CD14-positive monocyte (primary cell): Measurements from ENCODE around the gene MLLT3. TPM values are rescaled to one million over a fixed set of nuclear protein-coding genes. Genes with fewer than 3 reads are reported as not detected.

ENCODE experiments used
- DNase-seq, 3 donors: peaks; one replicate each; pipeline ENCODE4 v3.0.0-alpha.2; 2011 to 2022
- H2AFZ ChIP-seq: 2 replicates; pipeline ENCODE4 v1.6.0; 2012; ENCODE audit warnings: mild to moderate bottlenecking, low read depth, low read length, inconsistent platforms; ENCODE audit not compliant: insufficient read depth, poor library complexity, severe bottlenecking
- H3K27ac ChIP-seq, 2 donors: 1 replicate in 1 of 2; 2 replicates in 1 of 2; pipeline ENCODE4 v1.5.1; 2012 to 2013; ENCODE audit warnings: low read length in 2 of 2, control low read depth in 1 of 2, inconsistent platforms in 1 of 2, low read depth in 1 of 2, mild to moderate bottlenecking in 1 of 2
- H3K27me3 ChIP-seq, 2 donors: one replicate each; pipeline versions ENCODE4 v1.6.0 to v1.6.1; 2011 to 2013; ENCODE audit warnings: low read length in 2 of 2; ENCODE audit not compliant: control insufficient read depth in 2 of 2, insufficient read depth in 2 of 2
- H3K36me3 ChIP-seq, 2 donors: replicated peaks in 1 of 2; 1 replicate in 1 of 2; 2 replicates in 1 of 2; pipeline versions ENCODE4 v1.5.1 to v1.6.1; 2012 to 2013; ENCODE audit warnings: low read length in 2 of 2, control low read depth in 1 of 2, inconsistent platforms in 1 of 2, mild to moderate bottlenecking in 1 of 2; ENCODE audit not compliant: insufficient read depth in 2 of 2, control insufficient read depth in 1 of 2
- H3K4me1 ChIP-seq, 2 donors: 1 replicate in 1 of 2; 2 replicates in 1 of 2; pipeline versions ENCODE4 v1.5.1 to v1.6.1; 2012 to 2013; ENCODE audit warnings: low read length in 2 of 2, control low read depth in 1 of 2, inconsistent platforms in 1 of 2, mild to moderate bottlenecking in 1 of 2, moderate library complexity in 1 of 2; ENCODE audit not compliant: insufficient read depth in 2 of 2, control insufficient read depth in 1 of 2
- H3K4me2 ChIP-seq: replicated peaks from 2 replicates; pipeline ENCODE3; 2012; ENCODE audit warnings: low read length, moderate library complexity, mild to moderate bottlenecking; ENCODE audit not compliant: poor library complexity, severe bottlenecking; ENCODE audit errors: extremely low read depth
- H3K4me3 ChIP-seq, 3 experiments: fragments of 200-600 bp in 1 of 3; sonication (generic) in 1 of 3; replicated peaks in 1 of 3; 1 replicate in 2 of 3; 2 replicates in 1 of 3; pipeline ENCODE4 v1.5.1; 2011 to 2013; ENCODE audit warnings: low read length in 3 of 3, mild to moderate bottlenecking in 3 of 3, control low read depth in 2 of 3, low read depth in 2 of 3, inconsistent platforms in 1 of 3, moderate library complexity in 1 of 3
- H3K79me2 ChIP-seq: 2 replicates; pipeline ENCODE4 v1.6.0; 2012; ENCODE audit warnings: mild to moderate bottlenecking, control low read depth, inconsistent platforms, low read length, moderate library complexity; ENCODE audit not compliant: insufficient read depth
- H3K9ac ChIP-seq: 2 replicates; pipeline ENCODE4 v1.6.0; 2017; ENCODE audit warnings: low read length, mild to moderate bottlenecking; ENCODE audit not compliant: insufficient read depth, poor library complexity, severe bottlenecking
- H3K9me3 ChIP-seq, 2 donors: replicated peaks in 1 of 2; 1 replicate in 1 of 2; 2 replicates in 1 of 2; pipeline versions ENCODE4 v1.5.1 to v1.6.1; 2012 to 2013; ENCODE audit warnings: low read length in 2 of 2, control low read depth in 1 of 2; ENCODE audit not compliant: control insufficient read depth in 1 of 2, insufficient read depth in 1 of 2
- H4K20me1 ChIP-seq: 2 replicates; pipeline ENCODE4 v1.6.0; 2012; ENCODE audit warnings: mild to moderate bottlenecking, low read length, control low read depth, moderate library complexity; ENCODE audit not compliant: insufficient read depth
- H3K27ac Mint-ChIP-seq, 7 donors: one replicate each; pipeline ENCODE4 v1.8.0; 2020; ENCODE audit warnings: mild to moderate bottlenecking in 7 of 7, mixed read lengths in 7 of 7, moderate library complexity in 6 of 7, inconsistent platforms in 2 of 7
- H3K27me3 Mint-ChIP-seq, 3 donors: one replicate each; pipeline ENCODE4 v1.8.0; 2021 to 2022; ENCODE audit warnings: low read depth in 3 of 3, mild to moderate bottlenecking in 3 of 3, mixed read lengths in 3 of 3, moderate library complexity in 3 of 3, inconsistent platforms in 1 of 3
- H3K36me3 Mint-ChIP-seq, 2 donors: one replicate each; pipeline ENCODE4 v1.8.0; 2020; ENCODE audit warnings: mixed read lengths in 2 of 2, inconsistent platforms in 1 of 2, mild to moderate bottlenecking in 1 of 2
- H3K4me1 Mint-ChIP-seq: one replicate; pipeline ENCODE4 v1.8.0; 2020; ENCODE audit warnings: mild to moderate bottlenecking, mixed read lengths
- H3K4me3 Mint-ChIP-seq, 2 donors: one replicate each; pipeline ENCODE4 v1.8.0; 2020; ENCODE audit warnings: mild to moderate bottlenecking in 2 of 2, mixed read lengths in 2 of 2, moderate library complexity in 1 of 2
- H3K9me3 Mint-ChIP-seq, 7 donors: one replicate each; pipeline ENCODE4 v1.8.0; 2020 to 2022; ENCODE audit warnings: mixed read lengths in 7 of 7, mild to moderate bottlenecking in 6 of 7, moderate library complexity in 6 of 7, inconsistent platforms in 2 of 7
- WGBS: methylation state at CpG from one replicate; pipeline ENCODE4 v1.1.5; 2013; ENCODE audit warnings: missing lambda C conversion rate; ENCODE audit not compliant: insufficient coverage; 5-methylcytosine and 5-hydroxymethylcytosine counted together
- intact Hi-C, 2 donors: fragments of 100-400 bp; cut with micrococcal nuclease; formaldehyde crosslinking; loops; one replicate each; pipeline versions ENCODE4 v1.15.0 to v1.15.1; 2023
- polyA plus RNA-seq, 3 donors: library from polyadenylated mRNA; depleted of rRNA in 1 of 3; unstranded in 2 of 3; stranded (reverse) in 1 of 3; fragments of 300-500 nt in 2 of 3; fragments of >200 nt in 1 of 3; fragmentation: Illumina TruSeq in 2 of 3; gene quantifications; 1 replicate in 2 of 3; 2 replicates in 1 of 3; pipeline ENCODE4 v1.2.3, GENCODE V29; 2012 to 2021
- TF ChIP-seq, protein P1 (sequence below): fragments of 200-600 bp; IDR thresholded peaks from one replicate; pipeline ENCODE4 v1.8.0; 2022; ENCODE audit warnings: antibody characterized with exemption, mild to moderate bottlenecking

MLLT3 gene
- polyA plus RNA-seq, 3 donors = 0.81 to 2.3 (median 1.5) TPM

DNA sequence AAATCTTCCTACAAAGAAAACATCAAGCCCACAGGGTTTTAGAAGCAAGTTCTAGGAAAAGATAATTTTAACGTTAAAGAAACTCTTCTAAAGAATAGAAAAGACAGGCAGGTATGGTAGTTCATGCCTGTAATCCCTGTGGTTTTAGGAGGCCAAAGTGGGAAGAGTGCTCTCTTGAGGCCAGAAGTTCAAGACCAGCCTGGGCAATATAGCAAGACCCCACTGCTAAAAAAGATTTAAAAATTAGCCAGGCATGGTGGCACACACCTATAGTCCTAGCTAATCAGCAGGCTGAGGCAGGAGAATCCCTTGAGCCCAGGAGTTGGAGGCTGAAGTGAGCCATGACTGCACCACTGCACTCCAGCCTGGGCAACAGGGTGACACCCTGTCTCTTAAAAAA lies 193.3 kb downstream of the MLLT3 start:
- Histone ChIP-seq H2AFZ (no peak overlapping the region), H3K27me3 (no peaks in the 10 kb centered on the region), H3K4me1 (no peaks in the 10 kb centered on the region), H4K20me1 (no peaks in the 10 kb centered on the region), H3K9ac (no peak overlapping the region), H3K4me3 (no peak overlapping the region), H3K27ac (no peak overlapping the region), H3K36me3 (no peaks in the 10 kb centered on the region), H3K4me2 (no peak overlapping the region), H3K79me2 (no peaks in the 10 kb centered on the region), H3K9me3 (no peaks in the 10 kb centered on the region)
- H3K4me1 Mint-ChIP-seq = peaks cover 12% of the 10 kb centered on the region
- H3K4me3 Mint-ChIP-seq = no peak overlapping the region
- no peak overlapping the region for H3K27ac Mint-ChIP-seq
- intact Hi-C loops = no loop called here
- TF ChIP-seq, protein P1, sequence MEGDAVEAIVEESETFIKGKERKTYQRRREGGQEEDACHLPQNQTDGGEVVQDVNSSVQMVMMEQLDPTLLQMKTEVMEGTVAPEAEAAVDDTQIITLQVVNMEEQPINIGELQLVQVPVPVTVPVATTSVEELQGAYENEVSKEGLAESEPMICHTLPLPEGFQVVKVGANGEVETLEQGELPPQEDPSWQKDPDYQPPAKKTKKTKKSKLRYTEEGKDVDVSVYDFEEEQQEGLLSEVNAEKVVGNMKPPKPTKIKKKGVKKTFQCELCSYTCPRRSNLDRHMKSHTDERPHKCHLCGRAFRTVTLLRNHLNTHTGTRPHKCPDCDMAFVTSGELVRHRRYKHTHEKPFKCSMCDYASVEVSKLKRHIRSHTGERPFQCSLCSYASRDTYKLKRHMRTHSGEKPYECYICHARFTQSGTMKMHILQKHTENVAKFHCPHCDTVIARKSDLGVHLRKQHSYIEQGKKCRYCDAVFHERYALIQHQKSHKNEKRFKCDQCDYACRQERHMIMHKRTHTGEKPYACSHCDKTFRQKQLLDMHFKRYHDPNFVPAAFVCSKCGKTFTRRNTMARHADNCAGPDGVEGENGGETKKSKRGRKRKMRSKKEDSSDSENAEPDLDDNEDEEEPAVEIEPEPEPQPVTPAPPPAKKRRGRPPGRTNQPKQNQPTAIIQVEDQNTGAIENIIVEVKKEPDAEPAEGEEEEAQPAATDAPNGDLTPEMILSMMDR = no peak
- peaks cover 0 to 2% (median 0%) of the 10 kb centered on the region in 3 donors for H3K27me3 Mint-ChIP-seq
- H3K9me3 Mint-ChIP-seq = no peaks in the 10 kb centered on the region
- no peaks in the 10 kb centered on the region for H3K36me3 Mint-ChIP-seq
- no CpG with 5 or more reads among the region's 1 CpG for WGBS
- DNase-seq = no peak

DNA sequence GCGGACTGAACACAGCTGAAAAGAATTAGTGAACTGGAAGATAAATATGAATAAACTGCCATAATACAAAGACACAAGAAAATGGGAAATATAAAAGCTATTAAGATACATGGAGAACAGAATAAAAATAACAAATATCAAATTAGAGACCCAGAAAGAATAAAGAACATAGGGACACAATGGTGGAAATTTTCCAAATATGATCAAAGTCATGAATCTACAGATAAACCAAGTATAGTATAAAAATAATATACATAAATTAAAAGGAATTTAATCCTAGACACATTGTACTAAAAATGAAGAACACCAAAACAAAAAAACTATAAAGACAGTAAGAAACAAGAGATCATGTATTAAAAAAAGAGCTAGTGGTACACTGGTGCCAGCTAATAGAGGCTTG lies 194.9 kb downstream of the MLLT3 start:
- Mint-ChIP-seq H3K4me1 (peaks cover 12% of the 10 kb centered on the region), H3K4me3 (no peak overlapping the region), H3K9me3 (no peaks in the 10 kb centered on the region), H3K36me3 (no peaks in the 10 kb centered on the region), H3K27ac (no peak overlapping the region), H3K27me3 (no peaks in the 10 kb centered on the region)
- Histone ChIP-seq H3K4me1 (no peaks in the 10 kb centered on the region), H3K79me2 (no peaks in the 10 kb centered on the region), H3K27me3 (no peaks in the 10 kb centered on the region), H4K20me1 (no peaks in the 10 kb centered on the region), H3K36me3 (no peaks in the 10 kb centered on the region), H2AFZ (no peak overlapping the region), H3K27ac (no peak overlapping the region), H3K9me3 (no peaks in the 10 kb centered on the region), H3K4me3 (no peak overlapping the region), H3K9ac (no peak overlapping the region), H3K4me2 (no peak overlapping the region)
- no peak for DNase-seq
- TF ChIP-seq, protein P1 = no peak
- no CpG with 5 or more reads among the region's 1 CpG for WGBS
- intact Hi-C loops = no loop called here
